Measurements from ENCODE around the gene SLK. TPM values are rescaled to one million over a fixed set of nuclear protein-coding genes. Genes with fewer than 3 reads are reported as not detected.

Gene SLK
- polyA plus RNA-seq, 6 donors from 2014 or later: 2.3 to 6.8 (median 4.2) TPM

DNA sequence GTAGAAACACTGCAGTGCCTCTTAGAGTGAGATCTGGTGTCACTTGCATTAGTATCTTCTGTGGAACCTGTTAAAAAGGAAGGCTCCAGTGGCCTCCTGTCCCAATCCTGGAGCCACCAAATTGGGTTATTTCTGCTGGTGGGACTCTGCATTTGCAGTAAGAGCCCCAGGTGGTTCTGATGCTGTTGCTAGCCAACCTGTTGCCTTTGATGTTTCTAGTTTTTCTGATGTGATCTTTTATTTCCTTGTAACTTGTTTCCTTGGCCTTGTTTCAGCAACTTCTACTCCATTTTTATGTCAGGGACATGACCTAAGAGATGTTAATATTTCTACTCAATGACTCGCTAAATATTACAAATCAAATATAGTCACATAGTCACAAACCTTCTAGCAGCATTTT lies 36.5 kb upstream of the SLK start:
- DNase-seq: no peak
- Mint-ChIP-seq H3K4me1 (no peaks in the 10 kb centered on the region), H3K4me3 (no peak overlapping the region), H3K9me3 (peaks cover 0 to 2% (median 0%) of the 10 kb centered on the region in 7 donors), H3K27ac (no peak overlapping the region), H3K36me3 (no peaks in the 10 kb centered on the region), H3K27me3 (peaks cover 0 to 8% (median 0%) of the 10 kb centered on the region in 3 donors)
- no peak for ATAC-seq (ENCODE audit: low read depth in 2 of 2)

DNA sequence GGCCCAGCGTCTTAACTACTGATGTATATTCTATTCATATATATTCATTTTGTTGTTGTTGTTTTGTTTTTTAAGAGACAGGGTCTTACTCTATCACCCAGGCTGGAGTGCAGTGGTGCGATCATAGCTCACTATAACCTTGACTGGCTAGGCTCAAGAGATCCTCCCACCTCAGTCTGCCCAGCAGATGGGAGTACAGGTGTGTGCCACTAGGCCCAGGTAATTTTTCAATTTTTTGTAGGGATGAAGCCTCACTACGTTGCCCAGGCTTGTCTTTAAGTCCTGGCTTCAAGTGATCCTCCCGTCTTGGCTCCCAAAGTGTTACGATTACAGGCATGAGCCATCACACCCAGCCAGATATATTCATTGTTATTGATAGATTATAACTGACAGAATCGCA lies 36.1 kb upstream of the SLK start:
- Mint-ChIP-seq H3K9me3 (peaks cover 0 to 2% (median 0%) of the 10 kb centered on the region in 7 donors), H3K27me3 (peaks cover 0 to 8% (median 0%) of the 10 kb centered on the region in 3 donors), H3K4me1 (no peaks in the 10 kb centered on the region), H3K27ac (no peak overlapping the region), H3K36me3 (no peaks in the 10 kb centered on the region), H3K4me3 (no peak overlapping the region)
- no peak for DNase-seq
- ATAC-seq (ENCODE audit: low read depth in 2 of 2): no peak

DNA sequence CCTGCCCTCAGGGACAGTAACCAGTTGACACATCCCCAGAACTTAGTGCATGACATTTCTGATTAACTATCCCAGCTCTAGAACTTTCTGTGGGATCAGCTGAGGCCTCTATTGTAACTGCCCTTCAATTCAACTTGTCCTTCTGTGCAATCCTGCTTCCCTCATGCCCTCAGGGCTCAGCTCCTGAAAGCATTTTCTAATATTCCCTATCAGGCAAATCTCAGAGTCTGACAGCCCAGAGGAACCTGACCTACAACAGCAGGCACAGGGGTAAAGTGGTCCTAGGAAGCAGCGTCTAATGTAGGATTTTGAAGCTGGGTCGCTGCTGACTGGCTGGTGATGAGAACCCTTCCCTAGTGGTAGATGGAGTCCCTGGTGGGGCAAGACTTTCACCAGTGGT lies 35.3 kb upstream of the SLK start:
- DNase-seq: no peak
- H3K4me1 Mint-ChIP-seq: no peaks in the 10 kb centered on the region

DNA sequence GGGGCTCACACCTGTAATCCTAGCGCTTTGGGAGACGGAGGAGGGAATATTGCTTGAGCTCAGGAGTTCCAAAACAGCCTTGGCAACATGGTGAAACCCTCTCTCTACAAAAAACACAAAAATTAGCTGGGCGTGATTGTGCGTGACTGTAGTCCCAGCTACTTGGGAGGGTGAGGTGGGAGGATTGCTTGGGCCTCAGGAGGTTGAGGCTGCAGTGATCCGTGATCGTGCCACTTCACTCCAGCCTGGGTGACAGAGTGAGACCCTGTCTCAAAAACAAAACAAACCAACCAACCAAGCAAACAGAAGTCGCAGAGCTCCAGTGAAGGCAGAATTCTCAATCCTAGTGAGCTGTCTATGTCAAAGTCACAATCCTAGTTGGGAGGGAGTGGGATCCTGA lies 34.7 kb upstream of the SLK start:
- ATAC-seq (ENCODE audit: low read depth in 2 of 2): no peak
- no peak for DNase-seq
- Mint-ChIP-seq H3K36me3 (no peaks in the 10 kb centered on the region), H3K4me3 (no peak overlapping the region), H3K27me3 (no peaks in the 10 kb centered on the region), H3K9me3 (peaks cover 0 to 2% (median 0%) of the 10 kb centered on the region in 7 donors), H3K27ac (no peak overlapping the region), H3K4me1 (no peaks in the 10 kb centered on the region)

More for the DNA sequence above, 35.3 kb upstream of the SLK start:
- peaks cover 0 to 2% (median 0%) of the 10 kb centered on the region in 3 donors for H3K27me3 Mint-ChIP-seq
- H3K36me3 Mint-ChIP-seq: no peaks in the 10 kb centered on the region
- no peak for ATAC-seq (ENCODE audit: low read depth in 2 of 2)
- H3K4me3 Mint-ChIP-seq: no peak overlapping the region
- H3K27ac Mint-ChIP-seq: no peak overlapping the region
- H3K9me3 Mint-ChIP-seq: peaks cover 0 to 2% (median 0%) of the 10 kb centered on the region in 7 donors

DNA sequence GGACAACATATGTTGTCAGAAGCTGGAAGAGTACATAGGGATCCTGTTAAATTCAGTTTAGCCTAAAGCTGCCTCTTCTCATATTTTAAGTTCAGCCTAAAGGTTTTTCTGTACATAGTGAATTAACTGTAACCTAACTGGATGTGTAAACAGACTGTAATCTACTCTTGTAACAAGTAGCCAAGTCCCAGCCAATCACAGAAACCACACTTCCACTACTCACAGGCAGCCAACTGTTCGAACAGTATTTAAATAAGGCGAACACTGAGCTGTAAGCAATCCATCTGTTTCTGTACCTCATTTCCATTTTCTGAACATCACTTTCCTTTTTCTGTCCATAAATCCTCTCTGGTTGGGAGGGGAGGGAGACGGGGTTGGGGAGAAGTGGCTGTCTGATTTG lies 34.0 kb upstream of the SLK start:
- no peak for ATAC-seq (ENCODE audit: low read depth in 2 of 2)
- H3K4me1 Mint-ChIP-seq: no peaks in the 10 kb centered on the region
- H3K27ac Mint-ChIP-seq: no peak overlapping the region
- no peak overlapping the region for H3K4me3 Mint-ChIP-seq
- H3K9me3 Mint-ChIP-seq: peaks cover 0 to 2% (median 0%) of the 10 kb centered on the region in 7 donors
- no peak for DNase-seq
- H3K27me3 Mint-ChIP-seq: no peaks in the 10 kb centered on the region
- no peaks in the 10 kb centered on the region for H3K36me3 Mint-ChIP-seq

DNA sequence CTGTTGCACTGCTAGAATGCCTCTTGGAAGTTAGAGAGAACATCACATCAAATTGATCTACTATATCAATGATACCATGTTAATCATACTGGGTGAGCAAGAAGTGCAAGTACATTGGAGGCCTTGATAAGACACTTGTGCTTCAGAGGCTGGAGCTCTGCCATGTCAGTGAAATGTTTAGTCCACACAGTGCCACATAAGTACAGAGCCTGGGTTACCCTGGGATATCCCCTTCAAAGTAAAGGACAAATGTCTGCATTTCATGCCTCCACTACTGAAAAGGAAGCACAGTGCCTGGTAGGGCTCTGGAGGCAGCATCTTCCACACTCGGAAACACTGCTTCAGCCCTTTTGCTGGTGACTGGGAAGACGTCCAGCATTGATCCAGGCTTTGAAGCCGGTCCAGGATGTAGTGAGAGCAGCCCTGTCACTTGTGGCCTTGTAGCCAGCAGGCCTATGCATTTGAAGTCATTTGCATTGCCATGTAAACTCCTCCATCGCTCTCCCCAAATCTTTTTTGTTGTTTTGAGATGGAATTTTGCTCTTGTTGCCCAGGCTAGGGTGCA lies 33.3 kb upstream of the SLK start:
- no peak for ATAC-seq (ENCODE audit: low read depth in 2 of 2)
- Mint-ChIP-seq H3K9me3 (peaks cover 0 to 2% (median 0%) of the 10 kb centered on the region in 7 donors), H3K27me3 (no peaks in the 10 kb centered on the region), H3K4me1 (no peaks in the 10 kb centered on the region), H3K36me3 (no peaks in the 10 kb centered on the region), H3K4me3 (no peak overlapping the region), H3K27ac (no peak overlapping the region)
- DNase-seq: no peak

DNA sequence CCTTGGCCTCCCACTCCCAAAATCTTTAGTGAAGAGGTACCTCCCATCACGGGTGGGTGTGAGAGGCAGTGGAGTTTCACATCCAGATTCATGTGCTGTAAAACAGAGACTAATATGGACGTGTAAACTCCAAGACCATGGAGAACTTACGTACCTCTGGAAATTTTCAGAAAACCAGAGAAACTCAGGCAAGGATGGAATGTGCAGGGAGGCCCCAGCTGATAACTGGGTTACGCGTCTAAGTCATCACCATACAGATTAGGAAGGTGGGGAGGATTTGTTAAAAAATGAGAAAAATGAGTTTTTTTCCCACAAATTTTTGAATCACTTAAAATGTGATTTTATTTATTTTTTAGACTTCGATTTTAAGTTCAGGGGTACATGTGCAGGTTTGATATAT lies 32.6 kb upstream of the SLK start:
- ATAC-seq (ENCODE audit: low read depth in 2 of 2) (no peak), DNase-seq (no peak)
- Mint-ChIP-seq H3K27me3 (peaks cover 0 to 5% (median 0%) of the 10 kb centered on the region in 3 donors), H3K36me3 (no peaks in the 10 kb centered on the region), H3K4me3 (no peak overlapping the region), H3K9me3 (peaks cover 0 to 2% (median 0%) of the 10 kb centered on the region in 7 donors), H3K4me1 (no peaks in the 10 kb centered on the region), H3K27ac (no peak overlapping the region)

DNA sequence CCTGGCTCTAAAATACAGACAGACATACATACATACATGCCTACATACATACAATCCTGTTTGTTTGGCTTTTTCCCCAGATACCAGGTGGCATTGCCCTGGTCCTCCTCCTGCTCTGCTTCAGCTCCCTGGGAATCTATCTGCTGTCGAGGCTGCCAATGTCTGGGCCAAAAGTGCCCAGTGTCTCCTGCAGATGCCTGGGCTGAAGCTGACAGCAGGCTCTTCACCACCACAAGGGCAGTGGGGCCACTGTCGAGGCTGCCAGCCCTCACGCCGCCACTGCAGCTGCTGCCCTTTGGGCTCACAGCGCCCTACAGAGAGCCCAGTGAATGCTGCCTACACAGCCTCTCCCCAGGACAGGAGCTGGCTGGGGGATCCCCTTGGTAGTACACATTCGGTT lies 30.9 kb upstream of the SLK start:
- Mint-ChIP-seq H3K27me3 (peaks cover 0 to 5% (median 0%) of the 10 kb centered on the region in 3 donors), H3K27ac (no peak overlapping the region), H3K36me3 (no peaks in the 10 kb centered on the region), H3K9me3 (peaks cover 0 to 2% (median 0%) of the 10 kb centered on the region in 7 donors), H3K4me1 (no peaks in the 10 kb centered on the region), H3K4me3 (no peak overlapping the region)
- ATAC-seq (ENCODE audit: low read depth in 2 of 2) (no peak), DNase-seq (no peak)

DNA sequence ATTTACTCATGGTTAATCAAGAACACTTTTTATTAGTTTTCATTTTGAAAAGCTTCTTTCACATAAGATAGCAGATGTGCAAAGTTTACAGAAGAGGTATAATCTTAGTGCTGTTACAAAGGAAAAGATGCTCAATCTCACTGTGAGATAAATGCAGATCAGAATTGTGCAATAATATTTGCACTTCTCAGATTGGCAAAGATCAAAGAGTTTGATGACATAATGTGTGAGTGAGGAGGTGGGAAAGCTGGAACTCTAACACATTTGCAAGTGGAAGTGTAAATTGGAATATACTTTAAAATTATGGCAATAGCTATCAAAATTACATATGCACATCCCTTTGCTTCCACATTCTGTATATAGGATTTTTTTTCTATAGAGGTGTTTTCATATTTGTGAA lies 27.4 kb upstream of the SLK start:
- H3K27me3 Mint-ChIP-seq: peaks cover 0 to 5% (median 0%) of the 10 kb centered on the region in 3 donors

DNA sequence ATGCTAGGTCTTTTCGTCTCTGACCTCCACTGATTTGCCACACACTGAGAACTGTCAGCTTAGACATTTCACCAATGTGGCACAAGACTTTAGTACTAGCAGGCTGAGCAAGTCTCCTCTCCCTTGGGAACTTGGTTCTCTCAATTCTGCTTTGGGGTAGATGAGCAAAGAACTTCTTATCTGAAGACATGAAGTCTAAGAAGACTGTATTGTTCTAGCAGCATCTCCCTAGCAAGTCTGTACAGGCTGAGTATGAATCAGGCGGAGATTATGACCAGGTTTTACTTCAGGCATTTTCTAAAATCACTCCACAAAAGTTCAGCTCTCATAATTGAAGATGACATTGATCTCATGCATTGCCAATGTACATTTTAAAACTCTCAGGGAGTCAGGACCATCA lies 25.1 kb upstream of the SLK start:
- Mint-ChIP-seq H3K9me3 (no peaks in the 10 kb centered on the region), H3K4me1 (no peaks in the 10 kb centered on the region), H3K4me3 (no peak overlapping the region), H3K27me3 (peaks cover 0 to 5% (median 1%) of the 10 kb centered on the region in 3 donors), H3K27ac (no peak overlapping the region), H3K36me3 (no peaks in the 10 kb centered on the region)
- no peak for ATAC-seq (ENCODE audit: low read depth in 2 of 2)
- no peak for DNase-seq

More for the DNA sequence above, 27.4 kb upstream of the SLK start:
- Mint-ChIP-seq H3K9me3 (peaks cover 0 to 2% (median 0%) of the 10 kb centered on the region in 7 donors), H3K27ac (no peak overlapping the region), H3K4me1 (no peaks in the 10 kb centered on the region), H3K36me3 (no peaks in the 10 kb centered on the region), H3K4me3 (no peak overlapping the region)
- DNase-seq (no peak), ATAC-seq (ENCODE audit: low read depth in 2 of 2) (no peak)

DNA sequence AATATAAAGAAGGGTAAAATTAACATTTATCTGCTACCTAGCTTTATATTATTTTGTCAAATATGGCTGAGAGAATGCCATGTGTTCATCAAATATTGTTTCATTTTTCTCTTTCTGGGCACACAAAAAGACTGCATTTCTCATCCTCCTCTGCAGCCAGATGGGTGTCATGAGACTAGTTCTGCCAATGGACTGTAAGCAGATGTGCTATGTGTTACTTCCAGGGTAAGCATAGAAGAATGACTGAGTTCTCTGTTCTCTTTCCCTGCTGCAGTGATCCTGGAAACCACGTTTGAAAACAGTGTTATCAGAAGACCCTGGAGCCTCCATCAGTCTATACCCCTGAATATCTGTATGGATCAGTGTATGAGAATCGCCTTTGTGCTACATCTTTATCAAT lies 24.1 kb upstream of the SLK start:
- H3K4me3 Mint-ChIP-seq: no peak overlapping the region
- peaks cover 3% of the 10 kb centered on the region in 3 donors for H3K4me1 Mint-ChIP-seq
- H3K27me3 Mint-ChIP-seq: peaks cover 0 to 5% (median 4%) of the 10 kb centered on the region in 3 donors
- H3K27ac Mint-ChIP-seq: peak overlapping the region in 1 of 6 donors; percentile 31
- ATAC-seq (ENCODE audit: low read depth in 2 of 2) (no peak), DNase-seq (no peak)
- no peaks in the 10 kb centered on the region for H3K9me3 Mint-ChIP-seq
- H3K36me3 Mint-ChIP-seq: no peaks in the 10 kb centered on the region

DNA sequence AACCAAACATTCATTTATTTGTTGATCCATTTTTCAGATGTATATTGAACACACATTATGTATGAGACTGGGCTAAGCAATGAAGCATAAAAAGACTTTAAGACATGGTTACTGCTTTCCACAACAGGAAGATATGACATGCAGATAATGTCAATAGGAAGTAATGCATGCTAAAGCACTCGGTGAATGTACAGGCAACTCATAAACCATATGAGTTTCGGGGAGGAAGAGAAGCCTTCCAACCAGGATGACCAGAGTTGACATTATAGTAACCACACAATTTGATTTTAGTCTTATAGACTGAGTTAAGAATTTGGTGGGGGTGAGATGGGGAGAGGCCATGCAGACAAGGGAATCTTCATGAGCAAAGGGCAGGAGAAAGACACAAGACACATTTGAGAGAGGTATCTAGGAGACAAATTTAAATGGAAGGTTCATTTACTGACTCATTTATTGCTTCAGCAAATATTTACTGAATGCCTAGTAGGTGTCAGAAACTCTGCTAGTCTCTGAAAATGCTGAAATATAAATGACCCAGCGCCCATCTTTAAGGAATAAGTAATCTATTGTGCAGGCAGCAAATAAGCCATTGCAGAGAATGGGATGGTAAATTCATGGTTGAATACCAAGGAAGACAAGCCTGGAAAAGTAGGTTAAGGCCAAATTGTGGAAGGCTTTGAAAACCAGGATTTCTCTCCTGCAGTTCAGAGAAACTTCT lies 19.0 kb upstream of the SLK start:
- no peaks in the 10 kb centered on the region for H3K9me3 Mint-ChIP-seq
- H3K4me1 Mint-ChIP-seq: peaks cover 4 to 6% (median 6%) of the 10 kb centered on the region in 3 donors
- H3K27ac Mint-ChIP-seq: no peak overlapping the region
- H3K36me3 Mint-ChIP-seq: peaks cover 0 to 5% of the 10 kb centered on the region in 2 donors
- peak overlapping the region in 1 of 8 donors; percentile 7 for H3K4me3 Mint-ChIP-seq
- H3K27me3 Mint-ChIP-seq: peaks cover 10 to 16% (median 11%) of the 10 kb centered on the region in 3 donors
- ATAC-seq (ENCODE audit: low read depth in 2 of 2) (no peak), DNase-seq (no peak)

DNA sequence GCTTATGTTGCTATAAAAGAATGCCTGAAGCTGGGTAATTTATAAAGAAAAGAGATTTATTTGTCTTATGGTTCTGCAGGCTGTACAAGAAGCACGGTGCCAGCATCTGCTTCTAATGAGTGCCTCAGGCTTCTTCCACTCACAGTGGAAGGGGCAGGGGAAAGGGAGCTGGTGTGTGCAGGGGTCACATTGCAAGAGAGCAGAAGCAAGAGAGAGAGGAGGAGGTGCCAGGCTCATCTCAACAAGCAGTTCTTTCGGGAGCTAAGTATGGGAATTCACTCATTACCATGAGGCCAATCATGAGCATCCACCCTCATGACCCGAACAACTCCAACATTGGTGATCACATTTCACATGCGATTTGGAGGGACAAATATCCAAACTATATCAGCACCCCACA lies 17.2 kb upstream of the SLK start:
- H3K36me3 Mint-ChIP-seq: peaks cover 0 to 5% of the 10 kb centered on the region in 2 donors
- no peak for ATAC-seq (ENCODE audit: low read depth in 2 of 2)
- no peak overlapping the region for H3K27ac Mint-ChIP-seq
- H3K4me3 Mint-ChIP-seq: no peak overlapping the region
- DNase-seq: no peak
- no peaks in the 10 kb centered on the region for H3K9me3 Mint-ChIP-seq
- peaks cover 4 to 6% (median 6%) of the 10 kb centered on the region in 3 donors for H3K4me1 Mint-ChIP-seq
- H3K27me3 Mint-ChIP-seq: peaks cover 10 to 16% (median 11%) of the 10 kb centered on the region in 3 donors

DNA sequence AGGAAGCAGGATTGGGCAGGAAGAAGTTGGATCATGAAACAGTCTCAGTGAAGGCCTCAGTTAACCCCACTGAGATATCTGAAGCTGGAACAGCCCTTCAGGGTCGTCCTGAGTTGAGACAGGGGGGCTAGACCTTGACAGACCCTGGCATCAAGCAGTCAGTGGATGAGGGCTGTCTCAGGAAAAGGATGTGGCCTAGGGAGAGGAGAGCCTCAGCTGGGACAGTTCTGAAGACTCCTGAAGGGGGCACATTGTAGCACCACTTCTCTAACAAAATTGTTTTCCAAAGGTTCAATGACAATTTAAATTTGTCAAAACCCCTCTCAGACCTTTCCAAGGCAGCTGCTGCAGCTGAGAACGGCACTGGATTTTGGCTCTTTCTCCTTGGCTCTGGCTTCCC lies 15.8 kb upstream of the SLK start:
- ATAC-seq (ENCODE audit: low read depth in 2 of 2) (no peak), DNase-seq (no peak)
- Mint-ChIP-seq H3K4me1 (peaks cover 4 to 6% (median 6%) of the 10 kb centered on the region in 3 donors), H3K27ac (no peak overlapping the region), H3K27me3 (peaks cover 11 to 18% (median 16%) of the 10 kb centered on the region in 3 donors), H3K36me3 (peaks cover 0 to 5% of the 10 kb centered on the region in 2 donors), H3K9me3 (no peaks in the 10 kb centered on the region), H3K4me3 (no peak overlapping the region)

Measured in naive B cell (primary cell).